Hindlimb muscle (tissue), 1 donor: ENCODE data around the gene NALCN. TPM values are rescaled to one million over a fixed set of nuclear protein-coding genes. Genes with fewer than 3 reads are reported as not detected.

Experiments used
- DNase-seq: peaks from one replicate; pipeline ENCODE4 v3.0.0-alpha.2; 2013
- polyA plus RNA-seq: library from polyadenylated mRNA; unstranded; fragments of 120-200 nt; gene quantifications from one replicate; pipeline ENCODE4 v1.2.1, GENCODE V29; 2013; ENCODE audit not compliant: insufficient read length

The NALCN gene
- polyA plus RNA-seq, 1 donor: 0.14 TPM

DNA sequence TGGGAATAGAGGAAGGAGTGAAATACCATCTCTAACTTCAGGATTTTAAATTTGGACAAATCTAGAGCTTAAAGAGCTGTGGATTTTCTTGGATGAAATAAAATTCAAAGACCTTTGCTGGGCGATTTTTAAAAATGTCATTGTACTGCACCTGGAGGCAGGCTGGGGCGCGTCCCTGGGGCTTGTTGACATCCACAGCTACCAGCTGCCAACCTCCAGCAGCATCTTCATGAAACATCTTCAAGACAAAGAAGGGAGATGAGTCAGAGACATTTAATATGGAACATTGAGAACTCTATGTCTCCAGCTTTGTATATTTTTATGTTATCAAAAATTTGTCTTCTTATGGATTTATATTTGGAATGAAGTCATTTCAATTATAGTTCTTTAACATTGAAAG lies 132.5 kb downstream of the NALCN start:
- no peak for DNase-seq

- DNase-seq: no peak
These were observed 143.4 kb downstream of the NALCN start for GRCh38 chr13:101272886-101273285.

DNA sequence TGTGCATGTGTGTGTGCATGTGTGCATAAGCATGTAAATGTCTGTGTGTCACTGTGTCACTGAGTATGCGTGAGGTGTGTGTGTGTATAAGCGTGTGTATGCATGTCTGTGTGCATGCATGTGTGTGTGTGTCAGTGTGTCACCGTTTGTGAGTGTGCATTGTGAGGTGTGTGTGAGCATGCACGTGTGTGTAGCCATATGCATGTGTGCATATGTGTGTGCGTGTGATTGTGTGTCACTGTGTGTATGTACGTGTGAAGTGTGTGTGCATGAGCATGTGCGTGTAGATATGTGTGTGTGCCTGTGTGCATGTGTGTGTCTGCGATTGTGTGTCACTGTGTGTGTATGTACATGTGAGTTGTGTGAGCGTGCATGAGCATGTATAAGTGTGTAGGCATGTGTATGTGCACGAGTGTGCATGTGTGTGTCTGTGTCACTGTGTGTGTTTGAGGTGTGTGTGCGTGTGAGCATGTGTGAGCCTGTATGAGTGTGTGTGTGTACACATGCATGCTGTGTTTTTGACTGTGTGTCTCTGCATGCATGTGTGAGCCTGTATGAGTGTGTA lies 144.5 kb downstream of the NALCN start:
- no peak for DNase-seq

DNA sequence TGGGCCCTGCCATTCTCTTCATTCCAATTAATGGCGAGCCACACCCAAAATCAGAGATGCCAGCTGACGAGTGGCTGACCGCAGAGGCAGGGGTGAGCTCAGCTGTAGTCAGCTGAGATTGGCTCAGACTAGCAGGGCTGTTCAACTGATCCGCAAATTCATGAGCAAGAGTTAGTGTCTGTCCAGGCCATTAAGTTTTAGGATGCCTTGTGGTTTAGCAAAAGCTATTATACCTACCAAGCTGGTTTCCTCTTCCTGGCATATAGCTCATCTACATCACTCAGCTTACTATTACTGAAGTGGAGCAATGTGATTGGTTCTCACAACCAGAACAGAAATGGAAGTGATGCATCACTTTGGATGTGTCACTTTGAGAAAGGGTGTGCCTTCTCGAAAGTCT lies 148.7 kb downstream of the NALCN start:
- DNase-seq: no peak

- no peak for DNase-seq
These were observed 150.4 kb downstream of the NALCN start for GRCh38 chr13:101265934-101266333.

GRCh38 chr13:101264931-101265330 lies 151.4 kb downstream of the NALCN start:
- no peak for DNase-seq

DNA sequence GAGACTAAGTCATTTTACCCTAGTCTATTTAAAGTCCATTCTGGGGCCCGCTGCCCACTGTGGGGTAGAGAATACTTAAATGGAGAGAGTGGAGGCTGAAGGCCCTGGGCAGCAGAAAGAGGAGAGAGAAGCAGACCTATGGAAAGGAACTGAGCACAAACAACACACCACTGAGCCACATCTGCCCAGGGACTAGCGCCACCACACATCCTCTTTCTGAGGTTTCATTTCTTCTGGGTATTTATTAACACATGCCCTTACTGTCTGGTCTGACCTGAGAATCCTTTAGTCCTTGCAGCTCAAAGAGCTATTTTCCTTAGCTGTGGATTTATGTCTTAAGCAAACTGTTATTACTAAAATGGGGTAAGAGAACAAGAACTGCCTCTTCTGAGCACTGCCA lies 154.0 kb downstream of the NALCN start:
- DNase-seq: no peak

GRCh38 chr13:101258509-101258908 lies 157.8 kb downstream of the NALCN start:
- no peak for DNase-seq

GRCh38 chr13:101258071-101258470 lies 158.2 kb downstream of the NALCN start:
- no peak for DNase-seq

GRCh38 chr13:101248739-101249514 lies 167.4 kb downstream of the NALCN start:
- DNase-seq: no peak

- no peak for DNase-seq
These were observed 173.6 kb downstream of the NALCN start for GRCh38 chr13:101242720-101243119.

GRCh38 chr13:101238555-101238954 lies 177.8 kb downstream of the NALCN start:
- DNase-seq: no peak

GRCh38 chr13:101231751-101232428 lies 184.4 kb downstream of the NALCN start:
- DNase-seq: no peak

GRCh38 chr13:101230271-101230890 lies 185.9 kb downstream of the NALCN start:
- no peak for DNase-seq

DNA sequence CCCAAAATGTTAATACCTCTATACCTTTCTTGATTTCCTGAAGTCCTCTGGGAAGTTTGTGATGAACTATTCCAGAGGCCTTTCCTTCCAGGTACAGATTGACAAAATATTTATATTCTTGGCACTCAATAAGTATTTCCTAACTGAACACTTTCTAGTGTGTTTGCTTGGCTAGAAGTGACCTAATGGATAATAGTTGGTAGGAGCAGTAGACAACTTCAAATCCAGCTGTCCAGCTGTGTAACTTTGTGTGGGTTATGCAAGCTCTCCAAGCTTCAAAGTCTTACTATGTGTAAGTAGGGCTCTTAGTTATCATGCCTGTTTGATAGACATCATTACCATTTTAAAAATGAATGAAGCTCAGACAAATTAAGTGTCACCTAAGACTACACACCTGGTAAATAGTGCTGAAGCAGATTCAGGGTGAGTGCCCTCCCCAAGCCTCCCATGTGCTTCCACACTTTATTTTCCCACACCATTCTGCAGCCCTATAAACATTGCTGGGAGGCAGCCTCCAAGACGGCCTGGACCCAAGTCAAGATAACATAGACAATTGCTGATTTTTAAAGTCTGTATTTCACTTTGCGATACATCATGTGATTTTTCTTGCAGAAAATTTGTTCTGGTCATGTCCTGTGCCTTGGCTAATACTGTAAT lies 196.6 kb downstream of the NALCN start:
- no peak for DNase-seq

DNA sequence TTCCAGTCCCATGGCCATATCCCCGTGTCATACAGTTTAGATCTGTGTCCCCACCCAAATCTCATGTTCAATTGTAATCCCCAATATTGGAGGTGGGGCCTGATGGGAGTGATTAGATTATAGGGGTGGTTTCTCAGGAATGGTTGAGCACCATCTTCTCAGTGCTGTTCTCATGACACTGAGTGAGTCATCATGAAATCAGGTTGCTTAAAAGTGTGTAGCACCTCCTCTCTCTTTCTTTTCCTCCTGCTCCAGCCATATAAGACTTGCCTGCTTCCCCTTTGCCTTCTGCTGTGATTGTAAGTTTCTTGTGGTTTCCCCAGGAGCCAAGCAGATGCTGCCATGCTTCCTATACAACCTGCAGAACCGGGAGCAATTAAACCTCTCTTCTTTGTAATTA lies 197.8 kb downstream of the NALCN start:
- no peak for DNase-seq

DNA sequence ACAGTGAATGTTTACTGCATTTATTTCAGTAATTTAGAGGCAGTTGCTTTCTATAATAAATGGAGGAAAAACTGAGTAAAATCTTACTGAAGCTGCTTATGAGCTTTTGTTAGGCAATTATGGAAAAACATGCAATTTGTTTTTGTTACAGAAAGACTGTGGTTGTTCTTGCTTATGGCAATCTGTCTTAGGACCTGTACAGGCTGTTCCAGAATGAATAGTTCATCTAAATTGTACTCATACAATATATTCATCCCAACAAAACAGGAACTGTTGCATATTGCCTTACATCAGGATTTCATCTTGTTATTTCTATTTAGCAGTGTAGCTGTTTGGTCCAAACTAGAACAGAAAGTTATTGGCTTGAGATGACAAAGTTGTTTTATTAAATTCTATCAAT lies 199.2 kb downstream of the NALCN start:
- no peak for DNase-seq

- DNase-seq: no peak
These were observed 205.0 kb downstream of the NALCN start for GRCh38 chr13:101211261-101211660.

- DNase-seq: no peak
These were observed 205.5 kb downstream of the NALCN start for GRCh38 chr13:101210774-101211173.

- no peak for DNase-seq
These were observed 207.0 kb downstream of the NALCN start for GRCh38 chr13:101209206-101209893.

DNA sequence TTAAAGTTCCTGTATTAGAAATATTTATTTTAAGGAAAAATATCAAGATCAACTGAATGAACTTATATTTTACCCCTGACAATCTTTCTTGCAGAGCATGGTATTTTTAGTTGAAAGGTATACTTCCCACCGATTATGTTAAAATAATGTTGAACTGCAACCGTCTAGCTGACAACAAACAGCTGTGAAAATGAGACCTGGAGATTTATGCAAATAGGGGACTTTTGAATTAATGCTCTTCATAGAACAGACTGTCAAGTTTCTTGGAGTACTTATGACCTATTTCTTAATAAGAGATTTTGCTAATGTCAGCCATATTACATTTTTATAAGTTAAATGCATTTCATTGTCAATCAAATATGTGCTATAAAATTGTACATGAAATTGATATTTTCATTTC lies 210.9 kb downstream of the NALCN start:
- DNase-seq: no peak
